Measurements from ENCODE around the gene MRPL14. TPM values are rescaled to one million over a fixed set of nuclear protein-coding genes. Genes with fewer than 3 reads are reported as not detected.

Gene MRPL14
- total and polyA plus RNA-seq, 9 of the 15 experiments (the other 6 are each of a cell fraction or from before 2014, with no cell fraction given): 126 to 424 (median 165) TPM

GRCh38 chr6:44074439-44074812 lies 52.8 kb downstream of the MRPL14 start (continued):
- no peak for TF ChIP-seq ZNF318 (IDR thresholded peaks at IDR 0.05; ENCODE audit: borderline replicate concordance in 1 of 2, low read depth in 1 of 2)
- no peak for TF ChIP-seq CHD7 (IDR thresholded peaks at IDR 0.05; ENCODE audit: low read depth, low read length)
- no peak for TF ChIP-seq KDM2B (CRISPR knock-in tag; IDR thresholded peaks at IDR 0.05)
- TF ChIP-seq ARID3B (CRISPR knock-in tag; IDR thresholded peaks at IDR 0.05; ENCODE audit: borderline replicate concordance): no peak

Measured in K562 (cell line).